HepG2 (cell line): Measurements from ENCODE around the gene SPAG9. TPM values are rescaled to one million over a fixed set of nuclear protein-coding genes. Genes with fewer than 3 reads are reported as not detected.

Experiments
- ARHGAP35 ChIP-seq: sonication (generic); formaldehyde crosslinking; IDR thresholded peaks from 2 replicates; pipeline ENCODE4 v1.9.0; 2022; ENCODE audit warnings: mild to moderate bottlenecking, inconsistent platforms, moderate library complexity, missing genetic modification reagents, borderline replicate concordance
- DPF2 ChIP-seq: sonication (generic); formaldehyde crosslinking; IDR thresholded peaks from 2 replicates; pipeline ENCODE4 v1.4.0; 2020; ENCODE audit warnings: mild to moderate bottlenecking, low read depth, missing genetic modification reagents, borderline replicate concordance
- HMGA1 ChIP-seq: sonication (generic); formaldehyde crosslinking; conservative IDR thresholded peaks from 2 replicates; pipeline ENCODE4 v1.4.0; 2020; ENCODE audit warnings: missing genetic modification reagents
- HMGXB3 ChIP-seq: sonication (generic); formaldehyde crosslinking; IDR thresholded peaks from 2 replicates; pipeline ENCODE4 v1.4.0; 2020; ENCODE audit warnings: missing genetic modification reagents, borderline replicate concordance
- IRF9 ChIP-seq: sonication (generic); formaldehyde crosslinking; IDR thresholded peaks from 2 replicates; pipeline ENCODE4 v1.8.0; 2022; ENCODE audit warnings: missing genetic modification reagents, mild to moderate bottlenecking, borderline replicate concordance
- SALL1 ChIP-seq: sonication (generic); formaldehyde crosslinking; IDR thresholded peaks from 2 replicates; pipeline ENCODE4 v1.8.0; 2022; ENCODE audit warnings: mild to moderate bottlenecking, missing genetic modification reagents
- SOX13 ChIP-seq, 3 experiments: fragments of 450-650 bp in 1 of 3; sonication (generic) in 1 of 3; formaldehyde crosslinking in 1 of 3; IDR thresholded peaks in 2 of 3; conservative IDR thresholded peaks in 1 of 3; 2 replicates each; pipeline versions ENCODE4 v1.5.0 to v1.6.1; 2016 to 2020; ENCODE audit warnings: antibody characterized with exemption in 1 of 3, mild to moderate bottlenecking in 1 of 3, missing compliant biosample characterization in 1 of 3, missing genetic modification reagents in 1 of 3, moderate library complexity in 1 of 3
- SOX5 ChIP-seq: IDR thresholded peaks from 2 replicates; pipeline ENCODE4 v1.6.1; 2016; ENCODE audit warnings: borderline replicate concordance
- ZFAT ChIP-seq: sonication (generic); formaldehyde crosslinking; conservative IDR thresholded peaks from 2 replicates; pipeline ENCODE4 v1.8.1; 2023; ENCODE audit warnings: missing genetic modification reagents, inconsistent platforms
- ZGPAT ChIP-seq: IDR thresholded peaks from 2 replicates; pipeline ENCODE4 v1.6.1; 2016; ENCODE audit warnings: mild to moderate bottlenecking
- ZNF232 ChIP-seq: sonication (generic); formaldehyde crosslinking; IDR thresholded peaks from 2 replicates; pipeline ENCODE4 v1.4.0; 2020; ENCODE audit warnings: missing genetic modification reagents, borderline replicate concordance
- ZNF280D ChIP-seq: sonication (generic); formaldehyde crosslinking; IDR thresholded peaks from 2 replicates; pipeline ENCODE4 v1.5.1; 2020; ENCODE audit warnings: mild to moderate bottlenecking, missing genetic modification reagents
- ZNF296 ChIP-seq: sonication (generic); formaldehyde crosslinking; conservative IDR thresholded peaks from 2 replicates; pipeline ENCODE4 v1.5.0; 2020; ENCODE audit warnings: mild to moderate bottlenecking, missing genetic modification reagents
- ZNF383 ChIP-seq: sonication (generic); formaldehyde crosslinking; IDR thresholded peaks from 2 replicates; pipeline ENCODE4 v1.4.0; 2020; ENCODE audit warnings: missing genetic modification reagents, mild to moderate bottlenecking, borderline replicate concordance
- ZNF558 ChIP-seq: sonication (generic); formaldehyde crosslinking; IDR thresholded peaks from 2 replicates; pipeline ENCODE4 v1.9.0; 2022; ENCODE audit warnings: mild to moderate bottlenecking, missing genetic modification reagents, borderline replicate concordance
- ZNF670 ChIP-seq: sonication (generic); formaldehyde crosslinking; IDR thresholded peaks from 2 replicates; pipeline ENCODE4 v1.8.0; 2022; ENCODE audit warnings: mild to moderate bottlenecking, missing genetic modification reagents, borderline replicate concordance
- ZNF839 ChIP-seq: sonication (generic); formaldehyde crosslinking; IDR thresholded peaks from 2 replicates; pipeline ENCODE4 v1.4.0; 2020; ENCODE audit warnings: missing genetic modification reagents, mild to moderate bottlenecking, borderline replicate concordance
- polyA plus RNA-seq, 8 experiments: library from polyadenylated mRNA; depleted of rRNA in 3 of 8; stranded (reverse) in 7 of 8; unstranded in 1 of 8; fragments of >200 nt; fragmentation: Illumina TruSeq in 4 of 8; extraction: Trizol in 4 of 8; gene quantifications; 2 replicates each; pipeline versions ENCODE4 v1.2.1 to v1.2.3, GENCODE V29; 2011 to 2016; ENCODE audit warnings: low read depth in 4 of 8, missing spikeins in 1 of 8, mixed read lengths in 1 of 8; ENCODE audit not compliant: insufficient read depth in 1 of 8
- total RNA-seq, 5 experiments: library from RNA; depleted of rRNA; stranded (reverse); fragments of >200 nt; fragmentation: Illumina TruSeq; extraction: Trizol; gene quantifications; 2 replicates each; pipeline ENCODE4 v1.2.3, GENCODE V29; 2016; ENCODE audit warnings: low read depth in 1 of 5

Gene SPAG9
- total and polyA plus RNA-seq, 2 of the 13 experiments (the other 11 are each of a cell fraction or from before 2014, with no cell fraction given): 43.2 to 78.6 TPM

- TF ChIP-seq HMGXB3 (peak; percentile 58; the same call in 1 of the 2 replicates), ZNF280D (CRISPR knock-in tag) (peak; percentile 87; the same call in 1 of the 2 replicates), ZGPAT (CRISPR knock-in tag) (peak; percentile 99), ARHGAP35 (CRISPR knock-in tag) (peak; percentile 39; the same call in 1 of the 2 replicates), SALL1 (peak; percentile 96), ZNF383 (CRISPR knock-in tag) (no peak), ZNF558 (CRISPR knock-in tag) (peak; percentile 96; the same call in 1 of the 2 replicates), HMGA1 (no peak), SOX13 (IDR thresholded peaks at IDR 0.05) (no peak), SOX13 (CRISPR knock-in tag; conservative IDR thresholded peaks at IDR 0.05 in 1 of 2, IDR thresholded peaks at IDR 0.05 in 1 of 2) (peak in 1 of 2 experiments; percentile 93; a peak in 2 of 4 replicates), ZNF296 (CRISPR knock-in tag) (peak; percentile 88), ZFAT (CRISPR knock-in tag) (0 out of 2 replicates have a peak, but pooled peaks have one; percentile 50), IRF9 (CRISPR knock-in tag) (peak; percentile 64), DPF2 (CRISPR knock-in tag) (peak; percentile 91), ZNF232 (CRISPR knock-in tag) (peak; percentile 74), SOX5 (CRISPR knock-in tag) (peak; percentile 83; the same call in 1 of the 2 replicates), ZNF670 (CRISPR knock-in tag) (peak; percentile 99; the same call in 1 of the 2 replicates), ZNF839 (CRISPR knock-in tag) (no peak)
Observed at GRCh38 chr17:50944054-50944901, 176.4 kb downstream of the SPAG9 start (continued).
